T-cell (primary cell): ENCODE data around the gene CCDC33. TPM values are rescaled to one million over a fixed set of nuclear protein-coding genes. Genes with fewer than 3 reads are reported as not detected.

ENCODE experiments used
- ATAC-seq, 4 experiments: fragments of 200-7000 bp in 3 of 4; fragments of 150-1000 bp in 1 of 4; cut with Tn5 transposase; replicated peaks in 1 of 4; 1 replicate in 3 of 4; 2 replicates in 1 of 4; pipeline ENCODE4 v1.10.0; 2021; ENCODE audit warnings: moderate library complexity in 3 of 4, mild to moderate bottlenecking in 2 of 4, moderate number of reproducible peaks in 1 of 4
- CTCF ChIA-PET, 2 donors: fragments of 300-600 bp; sonication (Branson Sonifier 250); formaldehyde crosslinking; loops; one replicate each; lab custom pipeline; 2022; ENCODE audit warnings: antibody characterized with exemption in 2 of 2; lab: Charles Lee
- POLR2A ChIA-PET, 2 donors: fragments of 300-600 bp; sonication (Branson Sonifier 250); formaldehyde crosslinking; loops; one replicate each; lab custom pipeline; 2022; ENCODE audit warnings: antibody characterized with exemption in 2 of 2; lab: Charles Lee
- DNase-seq, 35 experiments: peaks; one replicate each; pipeline versions ENCODE4 v3.0.0 to v3.0.0-alpha.2; 2013 to 2023
- H3K27ac ChIP-seq: one replicate; pipeline ENCODE4 v1.5.1; 2013; ENCODE audit warnings: low read length
- H3K27me3 ChIP-seq, 2 experiments: replicated peaks in 1 of 2; 1 replicate in 1 of 2; 2 replicates in 1 of 2; pipeline versions ENCODE4 v1.6.1 to v1.7.0; 2013; ENCODE audit warnings: low read length in 1 of 2, mixed read lengths in 1 of 2; ENCODE audit not compliant: control insufficient read depth in 2 of 2, insufficient read depth in 2 of 2; ENCODE audit errors: extremely low read depth in 1 of 2
- H3K36me3 ChIP-seq, 2 donors: 1 replicate in 1 of 2; 2 replicates in 1 of 2; pipeline versions ENCODE4 v1.6.1 to v1.7.0; 2013; ENCODE audit warnings: low read length in 1 of 2; ENCODE audit not compliant: control insufficient read depth in 2 of 2, insufficient read depth in 1 of 2; ENCODE audit errors: extremely low read depth in 1 of 2
- H3K4me1 ChIP-seq, 2 experiments: 1 replicate in 1 of 2; 2 replicates in 1 of 2; pipeline versions ENCODE4 v1.6.1 to v1.7.0; 2013; ENCODE audit warnings: low read length in 2 of 2, mixed read lengths in 1 of 2; ENCODE audit not compliant: insufficient read depth in 2 of 2, control insufficient read depth in 1 of 2; ENCODE audit errors: extremely low read depth in 1 of 2
- H3K4me3 ChIP-seq, 2 donors: 1 replicate in 1 of 2; 2 replicates in 1 of 2; pipeline versions ENCODE4 v1.5.1 to v1.7.0; 2013; ENCODE audit warnings: mild to moderate bottlenecking in 2 of 2, low read length in 1 of 2, moderate library complexity in 1 of 2; ENCODE audit not compliant: control insufficient read depth in 1 of 2; ENCODE audit errors: extremely low read depth in 1 of 2
- H3K9me3 ChIP-seq: 2 replicates; pipeline ENCODE4 v1.7.0; 2013
- H3K27ac Mint-ChIP-seq, 2 donors: one replicate each; pipeline ENCODE4 v1.8.0; 2020 to 2021; ENCODE audit warnings: mild to moderate bottlenecking in 2 of 2, mixed read lengths in 2 of 2
- H3K27me3 Mint-ChIP-seq, 2 donors: one replicate each; pipeline ENCODE4 v1.8.0; 2021 to 2022; ENCODE audit warnings: mixed read lengths in 2 of 2
- H3K36me3 Mint-ChIP-seq: one replicate; pipeline ENCODE4 v1.8.0; 2021; ENCODE audit warnings: mixed read lengths
- H3K4me1 Mint-ChIP-seq, 3 donors: one replicate each; pipeline ENCODE4 v1.8.0; 2020 to 2022; ENCODE audit warnings: mixed read lengths in 3 of 3, mild to moderate bottlenecking in 1 of 3
- H3K4me3 Mint-ChIP-seq, 3 donors: one replicate each; pipeline ENCODE4 v1.8.0; 2020 to 2022; ENCODE audit warnings: mild to moderate bottlenecking in 3 of 3, mixed read lengths in 3 of 3, moderate library complexity in 3 of 3
- H3K9me3 Mint-ChIP-seq, 3 donors: one replicate each; pipeline ENCODE4 v1.8.0; 2020 to 2022; ENCODE audit warnings: mixed read lengths in 3 of 3
- WGBS: methylation state at CpG from one replicate; pipeline ENCODE4 v1.1.5; 2013; ENCODE audit warnings: missing lambda C conversion rate; ENCODE audit not compliant: insufficient coverage; 5-methylcytosine and 5-hydroxymethylcytosine counted together
- total RNA-seq, 35 experiments: library from RNA in 6 of 35; stranded (reverse) in 6 of 35; fragments of 120-200 nt in 1 of 35; gene quantifications; one replicate each; pipeline versions ENCODE4 v1.2.1 to v1.2.4 and lab custom pipeline; 2013 to 2026

CCDC33 gene
- total RNA-seq, 5 donors from 2014 or later (not counting 1 experiment from before 2014, with no cell fraction given) = not detected

GRCh38 chr15:74317820-74318375 lies 81.8 kb downstream of the CCDC33 start:
- Histone ChIP-seq H3K4me3 (no peak overlapping the region), H3K27ac (no peak overlapping the region), H3K27me3 (peaks cover 0 to 10% of the 10 kb centered on the region in 2 experiments), H3K9me3 (no peaks in the 10 kb centered on the region), H3K36me3 (no peaks in the 10 kb centered on the region), H3K4me1 (peaks cover 17 to 59% of the 10 kb centered on the region in 2 experiments)
- CTCF ChIA-PET = no interaction called here
- no peak for DNase-seq
- no peaks in the 10 kb centered on the region for H3K36me3 Mint-ChIP-seq
- 50% methylated on average over 2 of the region's 8 CpGs for WGBS
- no peak overlapping the region for H3K4me3 Mint-ChIP-seq
- no peak for ATAC-seq
- H3K9me3 Mint-ChIP-seq = no peaks in the 10 kb centered on the region
- peaks cover 0 to 3% of the 10 kb centered on the region in 2 donors for H3K27me3 Mint-ChIP-seq
- H3K27ac Mint-ChIP-seq = peak overlapping the region in 1 of 2 donors; percentile 8
- POLR2A ChIA-PET = no interaction called here
- peaks cover 39 to 45% (median 42%) of the 10 kb centered on the region in 3 donors for H3K4me1 Mint-ChIP-seq

DNA sequence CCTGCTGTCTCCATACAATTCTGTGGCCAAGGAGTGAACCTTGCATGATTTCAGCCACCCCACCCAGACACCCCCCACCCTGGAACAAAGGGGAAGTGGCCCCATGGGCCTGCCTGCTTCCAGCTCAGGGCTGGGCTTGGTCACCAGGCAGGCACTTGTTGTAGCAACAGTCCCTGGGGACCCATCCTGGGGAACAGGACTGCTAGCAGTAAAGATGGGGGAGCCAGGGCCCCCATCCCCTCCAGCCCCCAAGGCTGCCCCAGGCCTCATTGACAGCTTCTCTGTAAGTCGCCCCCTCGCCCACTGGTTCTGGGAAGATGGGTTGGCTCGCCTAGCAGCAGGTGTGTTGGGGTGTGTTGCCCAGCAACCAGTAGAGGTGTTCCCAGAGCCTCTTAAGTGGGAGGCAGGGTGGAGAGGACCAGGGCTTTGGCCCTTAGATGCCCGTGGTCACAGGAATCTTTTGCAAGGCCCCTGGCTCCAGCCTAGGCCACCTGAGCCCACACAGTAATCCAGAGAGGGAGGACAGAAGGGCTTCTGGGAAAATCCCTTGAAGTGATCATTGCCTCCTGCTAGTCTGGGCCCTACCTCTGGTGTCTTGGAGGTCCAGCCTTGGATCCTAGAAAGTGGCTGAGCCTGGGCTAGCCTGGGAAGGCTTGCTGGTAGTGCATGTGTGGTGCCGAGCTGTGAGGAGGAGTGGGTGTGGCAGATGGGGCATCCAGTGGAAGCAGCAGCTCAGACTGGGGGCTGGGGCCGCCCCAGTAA lies 82.4 kb downstream of the CCDC33 start:
- peak overlapping the region in 1 of 2 donors; percentile 34 for H3K27ac Mint-ChIP-seq
- peaks cover 0 to 3% of the 10 kb centered on the region in 2 donors for H3K27me3 Mint-ChIP-seq
- 90% methylated on average over 3 of the region's 6 CpGs for WGBS
- no peaks in the 10 kb centered on the region for H3K9me3 Mint-ChIP-seq
- Histone ChIP-seq H3K27me3 (peaks cover 0 to 9% of the 10 kb centered on the region in 2 experiments), H3K4me3 (no peak overlapping the region), H3K9me3 (no peaks in the 10 kb centered on the region), H3K27ac (no peak overlapping the region), H3K4me1 (peaks cover 17 to 57% of the 10 kb centered on the region in 2 experiments), H3K36me3 (no peaks in the 10 kb centered on the region)
- no peak overlapping the region for H3K4me3 Mint-ChIP-seq
- H3K4me1 Mint-ChIP-seq = peaks cover 39 to 45% (median 41%) of the 10 kb centered on the region in 3 donors
- DNase-seq (no peak), ATAC-seq (no peak)
- no peaks in the 10 kb centered on the region for H3K36me3 Mint-ChIP-seq
- CTCF ChIA-PET = no interaction called here
- POLR2A ChIA-PET = no interaction called here

- WGBS = 83% methylated on average over 2 of the region's 5 CpGs
- POLR2A ChIA-PET = no interaction called here
- Histone ChIP-seq H3K4me3 (no peak overlapping the region), H3K4me1 (peaks cover 16 to 51% of the 10 kb centered on the region in 2 experiments), H3K27me3 (peaks cover 0 to 9% of the 10 kb centered on the region in 2 experiments), H3K36me3 (no peaks in the 10 kb centered on the region), H3K9me3 (no peaks in the 10 kb centered on the region), H3K27ac (no peak overlapping the region)
- no peak overlapping the region for H3K4me3 Mint-ChIP-seq
- peak overlapping the region in 1 of 2 donors; percentile 34 for H3K27ac Mint-ChIP-seq
- H3K4me1 Mint-ChIP-seq = peaks cover 33 to 42% (median 37%) of the 10 kb centered on the region in 3 donors
- no peaks in the 10 kb centered on the region for H3K27me3 Mint-ChIP-seq
- ATAC-seq (no peak), DNase-seq (no peak)
- CTCF ChIA-PET = no interaction called here
- H3K9me3 Mint-ChIP-seq = no peaks in the 10 kb centered on the region
- H3K36me3 Mint-ChIP-seq = no peaks in the 10 kb centered on the region
Observed at GRCh38 chr15:74319138-74319460, 83.0 kb downstream of the CCDC33 start.

- Histone ChIP-seq H3K36me3 (no peaks in the 10 kb centered on the region), H3K27me3 (peaks cover 0 to 13% of the 10 kb centered on the region in 2 experiments), H3K27ac (no peak overlapping the region), H3K4me1 (peaks cover 11 to 45% of the 10 kb centered on the region in 2 experiments), H3K9me3 (no peaks in the 10 kb centered on the region), H3K4me3 (no peak overlapping the region)
- DNase-seq (peak in 4 of 35 experiments; percentile 7 to 14 (median 12)), ATAC-seq (peak in 3 of 4 experiments; percentile 31 to 35 (median 33))
- H3K4me3 Mint-ChIP-seq = no peak overlapping the region
- peaks cover 28 to 35% (median 30%) of the 10 kb centered on the region in 3 donors for H3K4me1 Mint-ChIP-seq
- peak overlapping the region in 1 of 2 donors; percentile 64 for H3K27ac Mint-ChIP-seq
- H3K27me3 Mint-ChIP-seq = peaks cover 0 to 3% of the 10 kb centered on the region in 2 donors
- no peaks in the 10 kb centered on the region for H3K9me3 Mint-ChIP-seq
- ChIA-PET CTCF (interaction anchor here (0.9 to 1.3 kb wide), 3 partner anchors 191 to 369 kb away, joined by 4 read pairs; no protein-coding TSS in a partner anchor), POLR2A (no interaction called here)
- H3K36me3 Mint-ChIP-seq = no peaks in the 10 kb centered on the region
- WGBS = 41% methylated on average over 4 of the region's 8 CpGs
Observed at GRCh38 chr15:74319596-74320351, 83.6 kb downstream of the CCDC33 start.

GRCh38 chr15:74320352-74321247 lies 84.5 kb downstream of the CCDC33 start:
- POLR2A ChIA-PET = no interaction called here
- ATAC-seq = no peak
- Mint-ChIP-seq H3K4me3 (no peak overlapping the region), H3K27me3 (peaks cover 5 to 6% of the 10 kb centered on the region in 2 donors), H3K4me1 (peaks cover 20 to 27% (median 22%) of the 10 kb centered on the region in 3 donors), H3K27ac (peak overlapping the region in 1 of 2 donors; percentile 64), H3K36me3 (no peaks in the 10 kb centered on the region), H3K9me3 (no peaks in the 10 kb centered on the region)
- Histone ChIP-seq H3K36me3 (no peaks in the 10 kb centered on the region), H3K4me3 (no peak overlapping the region), H3K4me1 (peaks cover 4 to 36% of the 10 kb centered on the region in 2 experiments), H3K27me3 (peaks cover 0 to 16% of the 10 kb centered on the region in 2 experiments), H3K27ac (no peak overlapping the region), H3K9me3 (no peaks in the 10 kb centered on the region)
- CTCF ChIA-PET = interaction anchor here (0.6 to 1.3 kb wide), 7 partner anchors 12 to 836 kb away, joined by 3 to 5 read pairs (median 4); no protein-coding TSS in a partner anchor
- DNase-seq = peak in 14 of 35 experiments; percentile 11 to 50 (median 23)
- WGBS = 80% methylated on average over 1 of the region's 10 CpGs
